Mesendoderm (in vitro differentiated cells): Measurements from ENCODE around the gene GOLPH3L. TPM values are rescaled to one million over a fixed set of nuclear protein-coding genes. Genes with fewer than 3 reads are reported as not detected.

Source experiments
- small RNA-seq: library from polyadenylated mRNA; stranded (forward); fragments of <200 nt; extraction: miRNeasy Mini kit (QIAGEN cat#:217004); gene quantifications from one replicate; pipeline ENCODE3, GENCODE V24; 2013; ENCODE audit not compliant: insufficient read depth

The GOLPH3L gene

Small RNA genes within 50 kb of the gene (small RNA-seq; reads per million reads assigned to genes)
- gene RF00015, result not detected
- gene RF00561, result not detected
- not detected for gene RNU6-1042P
